Testis (tissue), 2 donors: ENCODE data around the gene STX1B.

ENCODE experiments used
- POLR2A ChIP-seq: fragments of 450-650 bp; IDR thresholded peaks from one replicate; pipeline ENCODE4 v1.6.1; 2017; ENCODE audit warnings: antibody characterized with exemption, mild to moderate bottlenecking, moderate library complexity
- TF ChIP-seq, protein P1 (sequence below), 3 experiments: fragments of 450-650 bp in 2 of 3; fragments of 200-600 bp in 1 of 3; sonication (generic) in 1 of 3; IDR thresholded peaks; one replicate each; pipeline ENCODE4 v1.5.1; 2016 to 2019; ENCODE audit warnings: antibody characterized with exemption in 3 of 3, mild to moderate bottlenecking in 2 of 3, moderate library complexity in 1 of 3

- no peak for TF ChIP-seq POLR2A
- TF ChIP-seq, protein P1, sequence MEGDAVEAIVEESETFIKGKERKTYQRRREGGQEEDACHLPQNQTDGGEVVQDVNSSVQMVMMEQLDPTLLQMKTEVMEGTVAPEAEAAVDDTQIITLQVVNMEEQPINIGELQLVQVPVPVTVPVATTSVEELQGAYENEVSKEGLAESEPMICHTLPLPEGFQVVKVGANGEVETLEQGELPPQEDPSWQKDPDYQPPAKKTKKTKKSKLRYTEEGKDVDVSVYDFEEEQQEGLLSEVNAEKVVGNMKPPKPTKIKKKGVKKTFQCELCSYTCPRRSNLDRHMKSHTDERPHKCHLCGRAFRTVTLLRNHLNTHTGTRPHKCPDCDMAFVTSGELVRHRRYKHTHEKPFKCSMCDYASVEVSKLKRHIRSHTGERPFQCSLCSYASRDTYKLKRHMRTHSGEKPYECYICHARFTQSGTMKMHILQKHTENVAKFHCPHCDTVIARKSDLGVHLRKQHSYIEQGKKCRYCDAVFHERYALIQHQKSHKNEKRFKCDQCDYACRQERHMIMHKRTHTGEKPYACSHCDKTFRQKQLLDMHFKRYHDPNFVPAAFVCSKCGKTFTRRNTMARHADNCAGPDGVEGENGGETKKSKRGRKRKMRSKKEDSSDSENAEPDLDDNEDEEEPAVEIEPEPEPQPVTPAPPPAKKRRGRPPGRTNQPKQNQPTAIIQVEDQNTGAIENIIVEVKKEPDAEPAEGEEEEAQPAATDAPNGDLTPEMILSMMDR (IDR thresholded peaks at IDR 0.05): no peak
These were observed 6.7 kb downstream of the STX1B start for GRCh38 chr16:31003744-31004143.
